HG02571 (cell line): Measurements from ENCODE around the gene MAPK1.
"Not testable (repeated sequence)": the region's sequence is repeated elsewhere in the genome, so short reads cannot be mapped to it uniquely, and the experiment has no call there.

ENCODE experiments used
- ATAC-seq: cut with Tn5 transposase; IDR thresholded peaks from one replicate; pipeline ENCODE4 v1.9.1; 2021; ENCODE audit warnings: mild to moderate bottlenecking, moderate library complexity; ENCODE audit not compliant: unreplicated experiment

The MAPK1 gene

GRCh38 chr22:21849489-21849888 lies 18.0 kb downstream of the MAPK1 start:
- no peak for ATAC-seq

DNA sequence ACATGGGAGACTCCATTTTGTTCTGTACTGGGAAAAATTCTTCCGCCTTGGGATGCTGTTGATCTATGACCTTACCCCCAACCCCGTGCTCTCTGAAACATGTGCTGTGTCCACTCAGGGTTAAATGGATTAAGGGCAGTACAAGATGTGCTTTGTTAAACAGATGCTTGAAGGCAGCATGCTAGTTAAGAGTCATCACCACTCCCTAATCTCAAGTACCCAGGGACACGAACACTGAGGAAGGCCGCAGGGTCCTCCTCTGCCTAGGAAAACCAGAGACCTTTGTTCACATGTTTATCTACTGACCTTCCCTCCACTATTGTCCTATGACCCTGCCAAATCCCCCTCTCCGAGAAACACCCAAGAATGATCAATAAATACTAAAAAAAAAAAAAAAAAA lies 19.4 kb downstream of the MAPK1 start:
- not testable (repeated sequence) for ATAC-seq

GRCh38 chr22:21845558-21846453 lies 21.6 kb downstream of the MAPK1 start:
- ATAC-seq: no peak

GRCh38 chr22:21842946-21843345 lies 24.5 kb downstream of the MAPK1 start:
- ATAC-seq: no peak

DNA sequence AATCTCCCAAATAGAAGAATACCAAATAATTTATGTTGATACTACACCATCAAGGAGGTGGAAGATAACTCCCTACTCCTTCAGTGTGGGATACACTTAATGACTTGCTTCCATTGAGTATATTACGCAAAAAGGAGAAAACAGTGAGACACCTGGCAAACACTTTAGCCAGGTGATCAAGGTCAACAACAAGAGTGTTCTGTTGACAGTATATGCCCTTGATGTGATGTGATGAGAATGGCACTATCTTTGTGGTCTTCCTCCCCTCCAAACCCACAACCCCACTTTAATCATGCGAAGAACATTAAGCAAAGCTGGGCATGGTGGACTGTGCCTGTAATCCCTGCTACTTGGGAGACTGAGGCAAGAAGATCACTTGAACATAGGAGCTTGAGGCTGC lies 26.0 kb downstream of the MAPK1 start:
- ATAC-seq: no peak

DNA sequence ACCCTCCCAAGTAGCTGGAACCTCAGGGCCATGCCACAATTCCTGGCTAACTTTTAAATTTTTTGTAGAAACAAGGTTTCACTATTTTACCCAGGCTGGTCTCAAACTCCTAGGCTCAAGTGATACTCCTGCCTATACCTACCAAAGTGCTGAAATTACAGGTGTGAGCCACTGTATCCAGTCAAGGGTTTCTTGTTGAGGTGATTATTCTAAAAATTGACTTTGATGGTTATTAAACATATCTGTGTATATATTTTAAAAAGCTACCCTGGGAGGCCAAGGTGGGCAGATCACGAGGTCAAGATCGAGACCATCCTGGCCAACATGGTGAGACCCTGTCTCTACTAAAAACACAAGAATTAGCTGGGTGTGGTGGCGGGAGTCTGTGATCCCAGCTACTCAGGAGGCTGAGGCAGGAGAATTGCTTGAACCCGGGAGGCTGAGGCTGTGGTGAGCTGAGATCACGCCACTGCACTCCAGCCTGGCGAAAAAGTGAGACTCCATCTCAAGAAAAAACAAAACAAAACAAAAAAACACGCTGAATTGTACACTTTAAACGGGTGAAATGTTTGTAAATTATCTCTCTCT lies 27.1 kb downstream of the MAPK1 start:
- no peak for ATAC-seq

- no peak for ATAC-seq
These were observed 27.7 kb downstream of the MAPK1 start for GRCh38 chr22:21839765-21840140.

DNA sequence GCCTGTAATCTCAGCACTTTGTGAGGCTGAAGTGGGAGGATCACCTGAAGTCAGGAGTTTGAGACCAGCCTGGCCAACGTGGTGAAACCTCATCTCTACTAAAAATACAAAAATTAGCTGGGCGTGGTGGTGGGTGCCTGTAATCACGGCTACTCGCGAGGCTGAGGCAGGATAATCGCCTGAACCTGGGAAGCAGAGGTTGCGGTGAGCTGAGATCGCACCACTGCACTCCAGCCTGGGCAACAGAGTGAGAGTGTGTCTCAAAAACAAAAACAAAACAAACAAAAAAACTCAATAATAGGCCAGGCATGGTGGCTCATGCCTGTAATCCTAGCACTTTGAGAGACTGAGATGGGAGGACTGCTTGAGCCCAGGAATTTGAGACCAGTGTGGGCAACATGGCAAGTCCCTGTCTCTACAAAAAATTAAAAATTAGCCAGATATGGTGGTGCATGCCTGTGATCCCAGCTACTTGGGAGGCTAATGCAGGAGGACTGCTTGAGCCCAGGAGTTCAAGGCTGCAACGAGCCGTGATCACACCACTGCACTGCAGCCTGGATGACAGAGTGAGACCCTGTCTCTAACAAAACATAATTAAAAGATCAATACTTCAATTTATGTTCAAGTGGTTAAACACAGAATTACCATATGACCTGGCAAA lies 28.2 kb downstream of the MAPK1 start:
- not testable (repeated sequence) for ATAC-seq

GRCh38 chr22:21837248-21837979 lies 30.0 kb downstream of the MAPK1 start:
- no peak for ATAC-seq

DNA sequence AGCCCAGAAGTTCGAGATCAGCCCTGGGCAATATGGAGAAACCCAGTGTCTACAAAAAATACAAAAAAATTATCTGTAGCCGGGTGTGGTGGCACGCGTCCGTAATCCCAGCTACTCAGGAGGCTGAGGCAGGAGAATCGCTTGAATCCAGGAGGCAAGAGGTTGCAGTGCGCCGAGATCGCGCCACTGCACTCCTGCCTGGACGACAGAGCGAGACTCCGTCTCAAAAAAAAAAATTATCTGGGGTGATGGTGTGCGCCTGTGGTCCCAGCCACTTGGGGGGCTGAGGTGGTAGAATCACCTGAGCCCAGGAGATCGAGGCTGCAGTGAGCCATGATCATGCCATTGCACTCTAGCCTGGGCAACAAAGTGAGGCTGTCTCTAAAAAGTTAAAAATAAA lies 31.0 kb downstream of the MAPK1 start:
- not testable (repeated sequence) for ATAC-seq

- no peak for ATAC-seq
These were observed 32.1 kb downstream of the MAPK1 start for GRCh38 chr22:21835378-21835777.

DNA sequence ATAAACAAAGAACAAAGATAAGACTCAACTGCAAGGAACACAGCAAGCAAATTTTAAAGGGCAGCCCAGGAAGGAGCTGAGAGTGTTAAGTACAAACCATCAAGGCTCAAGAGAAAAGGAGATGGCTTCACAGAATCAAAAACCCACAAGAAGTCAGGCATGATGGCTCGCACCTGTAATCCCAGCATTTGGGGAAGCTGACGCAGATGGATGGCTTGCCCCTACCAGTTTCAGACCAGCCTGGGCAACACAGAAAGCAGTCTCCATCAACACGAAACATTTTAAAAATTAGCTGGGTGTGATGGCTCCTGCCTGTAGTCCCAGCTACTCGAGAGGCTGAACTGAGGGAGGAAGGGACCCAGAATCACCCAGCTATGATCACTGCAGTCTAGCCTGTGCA lies 32.6 kb downstream of the MAPK1 start:
- no peak for ATAC-seq

- ATAC-seq: no peak
These were observed 34.9 kb downstream of the MAPK1 start for GRCh38 chr22:21832291-21833290.

DNA sequence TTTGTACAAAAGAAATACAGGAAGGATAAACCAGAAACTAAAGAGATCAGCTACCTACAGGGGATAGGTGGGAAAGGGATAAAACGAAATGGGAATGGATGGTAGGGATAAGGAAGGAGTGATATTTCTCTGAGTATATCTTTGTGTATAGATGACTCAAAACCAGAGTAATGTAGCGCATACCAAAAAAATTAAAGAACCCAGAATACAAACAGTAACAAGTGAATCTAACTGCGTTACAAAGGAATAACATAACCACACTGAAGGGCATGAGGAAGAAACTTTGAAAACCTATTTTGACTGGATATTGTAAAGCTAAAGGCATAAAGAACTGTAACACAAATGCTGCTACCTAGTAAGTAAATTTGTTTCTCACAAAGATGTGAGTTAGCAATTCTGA lies 37.9 kb downstream of the MAPK1 start:
- ATAC-seq: no peak

DNA sequence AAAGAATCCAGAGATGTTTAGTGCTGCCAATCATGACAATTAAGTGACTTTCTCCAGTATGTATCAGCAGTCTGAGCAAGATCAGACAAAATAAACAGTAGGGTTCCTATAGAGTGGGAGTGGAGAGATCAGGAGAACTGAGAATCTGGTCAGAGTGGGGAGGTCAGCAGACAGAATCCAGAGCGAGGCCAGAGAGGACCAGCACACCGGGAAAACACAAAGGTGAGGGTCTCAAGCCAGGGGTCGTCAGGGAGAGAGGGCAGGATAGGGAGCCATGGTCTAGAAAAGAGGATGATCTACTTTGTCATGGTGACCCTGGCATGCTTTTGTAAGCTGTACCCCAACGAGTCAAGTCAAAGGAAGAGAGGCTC lies 39.2 kb downstream of the MAPK1 start:
- no peak for ATAC-seq

DNA sequence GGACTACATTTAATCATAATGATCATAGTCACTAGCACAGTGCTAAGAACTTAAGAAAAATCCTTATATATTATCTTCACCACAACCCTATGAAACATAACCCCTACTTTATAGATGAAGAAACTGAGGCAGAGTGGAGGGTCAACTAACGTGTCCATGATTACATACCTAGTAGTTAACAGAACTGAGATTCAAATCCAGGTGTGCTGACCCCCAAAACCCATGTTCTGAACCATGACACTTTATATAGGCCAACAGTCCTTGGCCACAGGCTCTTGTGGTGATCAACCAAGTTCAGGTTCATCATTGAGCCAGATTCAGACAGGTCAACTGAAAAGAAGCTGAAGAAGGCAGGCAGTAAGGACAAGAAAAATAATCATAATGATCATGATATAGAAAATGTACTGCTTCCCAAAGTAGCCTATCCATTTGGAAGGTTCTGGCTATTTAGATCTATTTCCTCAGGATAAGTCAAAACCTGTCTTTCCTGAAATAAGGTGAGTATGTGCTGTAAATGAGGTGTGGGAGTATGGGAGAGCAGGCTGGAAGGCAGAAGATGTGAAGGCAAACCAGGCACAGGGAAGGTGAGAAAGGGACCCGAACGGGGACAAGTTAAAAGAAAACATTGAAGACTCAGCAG lies 39.7 kb downstream of the MAPK1 start:
- ATAC-seq: no peak

DNA sequence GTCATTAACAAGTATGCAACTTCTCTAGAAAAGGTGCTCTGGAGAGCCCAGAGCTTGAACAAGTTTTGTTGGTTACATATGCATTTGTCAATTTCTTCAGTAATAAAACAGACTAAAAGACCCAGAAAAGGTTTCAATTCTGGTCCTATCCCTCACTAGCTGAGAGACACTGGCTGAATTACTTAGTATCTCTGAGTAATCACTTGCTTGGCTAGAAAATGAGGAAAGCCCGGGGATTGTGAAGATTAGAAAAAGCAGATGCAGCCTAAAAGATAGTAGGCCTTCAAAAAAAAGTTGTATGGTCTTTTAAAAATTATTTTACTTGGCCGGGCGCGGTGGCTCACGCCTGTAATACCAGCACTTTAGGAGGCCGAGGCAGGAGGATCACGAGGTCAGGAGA lies 41.2 kb downstream of the MAPK1 start:
- ATAC-seq: no peak

GRCh38 chr22:21824962-21825361 lies 42.5 kb downstream of the MAPK1 start:
- ATAC-seq: not testable (repeated sequence)

- ATAC-seq: no peak
These were observed 43.0 kb downstream of the MAPK1 start for GRCh38 chr22:21824445-21824912.
